HL-60 (cell line): ENCODE measurements around the gene ADAM23.

Experiments
- DNase-seq, 2 experiments: peaks; one replicate each; pipeline ENCODE4 v3.0.0-alpha.2; 2010 to 2020; ENCODE audit warnings: low read depth in 1 of 2, low spot score in 1 of 2
- H3K27ac ChIP-seq: fragments of 250-450 bp; sonication (Bioruptor Pico); replicated peaks from 2 replicates; pipeline ENCODE4 v1.5.1; 2020; ENCODE audit warnings: mild to moderate bottlenecking, moderate library complexity
- H3K27me3 ChIP-seq: fragments of 250-450 bp; sonication (Bioruptor Pico); 2 replicates; pipeline ENCODE4 v1.5.1; 2021; ENCODE audit warnings: mild to moderate bottlenecking, moderate library complexity; ENCODE audit not compliant: insufficient read depth, poor library complexity, severe bottlenecking
- H3K4me3 ChIP-seq: replicated peaks from 2 replicates; pipeline ENCODE4 v1.5.1; 2011; ENCODE audit warnings: mild to moderate bottlenecking, control low read depth, low read length; ENCODE audit not compliant: insufficient read depth
- CTCF ChIP-seq: IDR thresholded peaks from one replicate; pipeline ENCODE4 v1.5.1; 2011; ENCODE audit warnings: low read length, control low read depth, inconsistent platforms; ENCODE audit not compliant: insufficient read depth
- GABPA ChIP-seq: IDR thresholded peaks from 2 replicates; pipeline ENCODE4 v1.6.1; 2012; ENCODE audit warnings: low read depth
- POLR2AphosphoS5 ChIP-seq: IDR thresholded peaks from 2 replicates; pipeline ENCODE4 v1.6.1; 2012; ENCODE audit warnings: low read depth
- REST ChIP-seq: IDR thresholded peaks from 2 replicates; pipeline ENCODE4 v1.6.1; 2012; ENCODE audit warnings: low read depth; ENCODE audit not compliant: insufficient replicate concordance
- SPI1 ChIP-seq: IDR thresholded peaks from 2 replicates; pipeline ENCODE4 v1.6.1; 2012; ENCODE audit warnings: low read depth, mild to moderate bottlenecking, borderline replicate concordance

ADAM23 gene

GRCh38 chr2:206639636-206640035 lies 196.3 kb downstream of the ADAM23 start:
- H3K27ac ChIP-seq = no peak overlapping the region
- no peak overlapping the region for H3K4me3 ChIP-seq
- H3K27me3 ChIP-seq = no peaks in the 10 kb centered on the region
- no peak for DNase-seq
- TF ChIP-seq CTCF = no peak

- no peak for DNase-seq
- Histone ChIP-seq H3K27ac (no peak overlapping the region), H3K27me3 (no peaks in the 10 kb centered on the region), H3K4me3 (no peak overlapping the region)
- no peak for TF ChIP-seq SPI1
- no peak for TF ChIP-seq CTCF
- no peak for TF ChIP-seq REST
- no peak for TF ChIP-seq POLR2AphosphoS5
- no peak for TF ChIP-seq GABPA
Observed at GRCh38 chr2:206641226-206641625, 197.9 kb downstream of the ADAM23 start.

- H3K27me3 ChIP-seq = no peaks in the 10 kb centered on the region
- no peak within 1 kb of the TSS for H3K4me3 ChIP-seq
- DNase-seq = peak in 1 of 2 experiments; percentile 1
- H3K27ac ChIP-seq = no peak within 1 kb of the TSS
- TF ChIP-seq REST (peak; percentile 97), SPI1 (no peak)
Observed at GRCh38 chr2:206642075-206643025, 199.0 kb downstream of the ADAM23 start, which contains the start of gene FAM237A. FAM237A (plus strand) TSS chr2:206642487; CDS start chr2:206644237, 1,750 bp downstream.

GRCh38 chr2:206647985-206648384 lies 204.7 kb downstream of the ADAM23 start:
- no peak for DNase-seq
- Histone ChIP-seq H3K27me3 (no peaks in the 10 kb centered on the region), H3K27ac (no peak overlapping the region), H3K4me3 (no peak overlapping the region)
- no peak for TF ChIP-seq REST
- TF ChIP-seq POLR2AphosphoS5 = no peak
- no peak for TF ChIP-seq GABPA
- TF ChIP-seq SPI1 = no peak
- no peak for TF ChIP-seq CTCF
